Measurements from ENCODE around the gene PIEZO2.

- TF ChIP-seq CTCF (IDR thresholded peaks at IDR 0.05) (no peak), POLR2A (IDR thresholded peaks at IDR 0.05) (no peak)
Observed at GRCh38 chr18:10797896-10798295, 351.5 kb downstream of the PIEZO2 start.

Measured in heart left ventricle (tissue), 13 donors.